Bronchial epithelial cell (primary cell): ENCODE results near the gene MRC2. TPM values are rescaled to one million over a fixed set of nuclear protein-coding genes. Genes with fewer than 3 reads are reported as not detected.
"Not testable (repeated sequence)": the region's sequence is repeated elsewhere in the genome, so short reads cannot be mapped to it uniquely, and the experiment has no call there.

Experiments used
- DNase-seq: peaks from one replicate; pipeline ENCODE4 v3.0.0-alpha.2; 2010; ENCODE audit warnings: low read depth
- FAIRE-seq: peaks from 2 replicates; lab custom pipeline; 2011; peaks lifted over from hg19 to GRCh38; lab: Jason Lieb, UNC
- H3K27me3 ChIP-seq: 2 replicates; pipeline ENCODE4 v1.5.1; 2011; ENCODE audit warnings: low read length; ENCODE audit not compliant: control insufficient read depth, insufficient read depth
- H3K36me3 ChIP-seq: 2 replicates; pipeline ENCODE4 v1.5.1; 2011; ENCODE audit warnings: low read length; ENCODE audit not compliant: control insufficient read depth, insufficient read depth
- H3K4me3 ChIP-seq: 2 replicates; pipeline ENCODE4 v1.5.1; 2011; ENCODE audit warnings: mild to moderate bottlenecking, low read depth, low read length, control low read depth
- CTCF ChIP-seq: IDR thresholded peaks from 2 replicates; pipeline ENCODE4 v1.5.1; 2011; ENCODE audit warnings: mild to moderate bottlenecking, moderate library complexity, low read length, control low read depth, inconsistent platforms; ENCODE audit not compliant: insufficient read depth, severe bottlenecking
- total RNA-seq: library from RNA; depleted of rRNA; stranded (reverse); fragments of >200 nt; gene quantifications from 2 replicates; pipeline ENCODE4 v1.2.1, GENCODE V29; 2014

Gene MRC2
- total RNA-seq, 1 donor from 2014 or later: 9.2 TPM

DNA sequence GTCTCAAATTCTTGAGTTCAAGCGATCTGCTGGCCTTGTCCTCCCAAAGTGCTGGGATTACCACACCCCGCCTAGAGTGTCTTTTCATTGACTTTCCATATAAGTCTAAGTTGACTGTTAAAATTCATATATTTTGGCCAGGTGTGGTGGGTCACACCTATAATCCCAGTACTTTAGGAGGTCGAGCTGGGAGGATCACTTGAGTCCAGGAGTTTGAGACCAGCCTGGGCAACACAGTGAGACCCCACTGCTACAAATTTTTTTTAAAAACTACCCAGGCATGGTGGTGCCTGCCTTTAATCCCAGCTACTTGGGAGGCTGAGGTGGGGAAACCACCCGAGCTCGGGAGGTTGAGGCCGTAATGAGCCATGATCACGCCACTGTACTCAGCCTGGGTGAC is 21.9 kb upstream of the MRC2 start:
- TF ChIP-seq CTCF: no peak
- Histone ChIP-seq H3K36me3 (peaks cover 9% of the 10 kb centered on the region), H3K27me3 (no peaks in the 10 kb centered on the region), H3K4me3 (no peak overlapping the region)
- FAIRE-seq (no peak), DNase-seq (no peak)

GRCh38 chr17:62611292-62611691 is 16.2 kb upstream of the MRC2 start:
- peaks cover 9% of the 10 kb centered on the region for H3K36me3 ChIP-seq

DNA sequence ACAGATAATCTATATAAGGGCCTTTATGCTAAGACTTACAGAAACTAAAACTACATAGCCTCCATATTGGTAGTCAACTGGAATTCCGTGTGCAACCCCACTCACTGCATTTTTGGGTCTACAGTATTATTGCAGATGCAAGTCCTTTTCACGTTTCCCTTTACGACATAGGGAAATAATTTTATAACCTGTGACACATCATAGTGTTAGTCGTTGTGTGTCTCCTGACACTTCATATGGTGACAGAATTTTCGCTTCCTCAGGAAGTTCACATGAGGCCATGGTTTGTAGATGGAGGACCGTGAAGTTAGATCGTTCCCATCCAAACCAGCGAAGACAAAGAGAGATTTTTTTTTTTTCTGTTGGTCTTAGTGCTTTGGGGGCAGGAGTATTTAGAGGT is 15.7 kb upstream of the MRC2 start:
- Histone ChIP-seq H3K27me3 (no peaks in the 10 kb centered on the region), H3K36me3 (peaks cover 9% of the 10 kb centered on the region), H3K4me3 (no peak overlapping the region)
- DNase-seq (no peak), FAIRE-seq (no peak)
- no peak for TF ChIP-seq CTCF

More at GRCh38 chr17:62611292-62611691, 16.2 kb upstream of the MRC2 start:
- Histone ChIP-seq H3K4me3 (no peak overlapping the region), H3K27me3 (no peaks in the 10 kb centered on the region)
- FAIRE-seq (no peak), DNase-seq (no peak)
- no peak for TF ChIP-seq CTCF

GRCh38 chr17:62612289-62612688 is 15.2 kb upstream of the MRC2 start:
- not testable (repeated sequence) for H3K27me3 ChIP-seq, H3K36me3 ChIP-seq, H3K4me3 ChIP-seq, DNase-seq
- peak; percentile 50 for FAIRE-seq

GRCh38 chr17:62613095-62613494 is 14.4 kb upstream of the MRC2 start:
- H3K27me3 ChIP-seq, FAIRE-seq, DNase-seq, H3K36me3 ChIP-seq, H3K4me3 ChIP-seq: not testable (repeated sequence)

DNA sequence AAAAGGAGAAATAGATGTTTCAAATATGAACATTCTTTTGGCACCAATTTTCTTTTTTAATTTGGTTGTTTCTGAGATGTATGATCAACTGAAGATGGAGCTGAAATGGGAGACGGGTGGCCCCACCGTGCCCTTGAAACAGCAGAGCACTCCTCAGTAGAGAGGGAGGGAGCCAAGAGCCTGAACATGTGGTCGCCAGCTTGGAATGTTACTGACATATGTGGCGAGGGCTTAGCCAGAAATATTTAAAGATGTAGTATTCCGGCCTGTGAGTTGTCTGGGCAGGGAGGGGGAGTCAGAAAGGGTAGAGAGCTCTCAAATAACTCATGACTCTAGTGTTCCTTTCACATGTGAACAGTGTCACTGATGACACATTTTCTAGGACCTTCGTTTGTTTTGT is 13.3 kb upstream of the MRC2 start:
- DNase-seq: no peak
- TF ChIP-seq CTCF: no peak
- Histone ChIP-seq H3K36me3 (peaks cover 8% of the 10 kb centered on the region), H3K27me3 (no peaks in the 10 kb centered on the region), H3K4me3 (no peak overlapping the region)
- FAIRE-seq: no peak

DNA sequence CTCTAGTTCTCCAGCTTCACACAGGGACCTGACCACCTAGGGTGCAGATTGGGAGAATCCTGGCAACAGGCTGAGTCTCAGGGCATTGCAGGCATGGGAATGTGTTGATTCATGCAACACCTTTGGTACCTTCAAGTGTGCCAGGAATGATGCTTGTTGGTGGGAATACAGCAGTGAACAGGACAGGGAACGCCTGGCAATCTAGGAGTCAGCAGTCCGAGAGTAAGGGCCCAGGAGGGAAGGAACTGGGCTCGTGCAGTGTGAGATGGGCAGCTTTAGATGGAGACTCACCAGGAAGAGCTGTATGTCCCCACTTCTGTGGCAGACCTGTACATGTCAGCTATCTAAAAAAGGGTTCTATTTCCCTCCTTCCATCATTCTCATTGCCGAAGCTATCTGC is 12.0 kb upstream of the MRC2 start:
- no peak for FAIRE-seq
- Histone ChIP-seq H3K27me3 (no peaks in the 10 kb centered on the region), H3K4me3 (no peak overlapping the region), H3K36me3 (peaks cover 8% of the 10 kb centered on the region)
- DNase-seq: no peak
- TF ChIP-seq CTCF: no peak
